ENCODE measurements around the gene PDE4D. TPM values are rescaled to one million over a fixed set of nuclear protein-coding genes. Genes with fewer than 3 reads are reported as not detected.

PDE4D gene
- total RNA-seq, 6 experiments from 2014 or later = 1.6 to 10.3 (median 5.6) TPM

DNA sequence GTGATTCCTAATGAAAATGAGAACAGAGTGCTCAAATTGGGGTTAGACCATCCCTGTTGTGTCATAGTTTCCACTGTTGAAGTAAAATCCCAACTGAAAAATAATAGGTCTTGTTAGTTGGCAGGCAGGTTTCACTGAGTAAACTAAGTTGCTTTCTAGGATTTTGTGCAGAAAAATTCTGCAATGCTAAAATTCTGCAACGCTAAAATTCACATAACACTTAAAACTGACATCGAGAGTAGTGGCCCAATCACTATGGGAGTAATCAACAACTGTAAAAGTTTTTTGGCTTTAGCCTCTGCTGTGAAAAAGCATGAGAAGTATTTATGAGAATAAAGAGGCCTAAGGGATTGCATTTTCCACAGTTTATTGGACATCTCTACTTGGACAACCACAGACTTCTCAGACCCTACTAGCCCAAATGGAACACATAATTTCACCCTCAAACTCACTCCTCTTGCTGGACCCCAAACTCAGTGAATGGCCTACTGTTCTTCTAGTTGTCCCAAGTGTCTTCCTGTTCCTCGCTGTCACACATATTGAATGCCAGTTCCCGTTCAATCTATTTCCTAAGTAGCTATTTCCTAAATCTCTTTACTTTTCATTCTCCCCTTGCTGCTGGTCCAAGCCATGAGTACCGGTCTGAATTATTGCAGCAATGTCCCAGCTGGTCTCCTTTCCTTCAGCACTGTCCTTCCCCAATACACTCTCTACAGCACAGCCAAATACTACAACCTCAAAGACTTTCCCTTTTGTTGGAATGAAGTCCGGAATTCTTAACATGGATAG, 355.4 kb downstream of the PDE4D start:
- DNase-seq (no peak), ATAC-seq (no peak)
- intact Hi-C loops (cut with DNase I) = no loop called here
- H3K27ac ChIP-seq = no peak overlapping the region
- TF ChIP-seq POLR2A (IDR thresholded peaks at IDR 0.05) = no peak
- TF ChIP-seq, protein P1, sequence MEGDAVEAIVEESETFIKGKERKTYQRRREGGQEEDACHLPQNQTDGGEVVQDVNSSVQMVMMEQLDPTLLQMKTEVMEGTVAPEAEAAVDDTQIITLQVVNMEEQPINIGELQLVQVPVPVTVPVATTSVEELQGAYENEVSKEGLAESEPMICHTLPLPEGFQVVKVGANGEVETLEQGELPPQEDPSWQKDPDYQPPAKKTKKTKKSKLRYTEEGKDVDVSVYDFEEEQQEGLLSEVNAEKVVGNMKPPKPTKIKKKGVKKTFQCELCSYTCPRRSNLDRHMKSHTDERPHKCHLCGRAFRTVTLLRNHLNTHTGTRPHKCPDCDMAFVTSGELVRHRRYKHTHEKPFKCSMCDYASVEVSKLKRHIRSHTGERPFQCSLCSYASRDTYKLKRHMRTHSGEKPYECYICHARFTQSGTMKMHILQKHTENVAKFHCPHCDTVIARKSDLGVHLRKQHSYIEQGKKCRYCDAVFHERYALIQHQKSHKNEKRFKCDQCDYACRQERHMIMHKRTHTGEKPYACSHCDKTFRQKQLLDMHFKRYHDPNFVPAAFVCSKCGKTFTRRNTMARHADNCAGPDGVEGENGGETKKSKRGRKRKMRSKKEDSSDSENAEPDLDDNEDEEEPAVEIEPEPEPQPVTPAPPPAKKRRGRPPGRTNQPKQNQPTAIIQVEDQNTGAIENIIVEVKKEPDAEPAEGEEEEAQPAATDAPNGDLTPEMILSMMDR (IDR thresholded peaks at IDR 0.05) = no peak
- no peaks in the 10 kb centered on the region for H3K27me3 ChIP-seq
- no peaks in the 10 kb centered on the region for H3K36me3 ChIP-seq
- H3K9me3 ChIP-seq = no peaks in the 10 kb centered on the region
- 92% methylated on average over 6 of the region's 6 CpGs for WGBS (ENCODE audit: insufficient coverage, low coverage, low lambda C conversion rate, missing lambda C conversion rate)
- peaks cover 0 to 8% (median 4%) of the 10 kb centered on the region in 4 donors for H3K4me1 ChIP-seq
- H3K4me3 ChIP-seq = no peak overlapping the region

DNA sequence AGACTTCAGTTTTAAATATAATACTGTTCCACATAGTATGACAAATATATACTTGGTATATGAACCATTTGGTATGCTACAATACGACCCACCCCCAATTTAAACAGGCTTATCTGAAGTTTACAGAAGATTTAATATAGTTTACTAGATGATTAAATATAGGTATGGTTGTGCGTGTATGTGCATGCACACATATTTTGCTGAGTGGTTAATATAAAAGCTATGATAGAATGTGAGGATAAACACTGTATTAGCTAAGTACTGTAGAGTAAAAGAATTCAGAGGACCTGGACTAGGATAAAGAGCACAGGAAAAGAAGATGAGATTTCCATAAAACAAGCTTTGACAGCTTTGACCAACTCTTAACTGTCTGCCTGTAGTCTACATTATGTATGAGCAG, 356.7 kb downstream of the PDE4D start:
- H3K4me1 ChIP-seq = no peaks in the 10 kb centered on the region
- no peaks in the 10 kb centered on the region for H3K36me3 ChIP-seq
- H3K27me3 ChIP-seq = no peaks in the 10 kb centered on the region
- H3K4me3 ChIP-seq = no peak overlapping the region
- no peak overlapping the region for H3K27ac ChIP-seq
- 81% methylated on average over 2 of the region's 2 CpGs for WGBS (ENCODE audit: insufficient coverage, low coverage, low lambda C conversion rate, missing lambda C conversion rate)
- no peaks in the 10 kb centered on the region for H3K9me3 ChIP-seq
- ATAC-seq (no peak), DNase-seq (no peak)
- TF ChIP-seq POLR2A (IDR thresholded peaks at IDR 0.05) = no peak
- TF ChIP-seq, protein P1 (IDR thresholded peaks at IDR 0.05) = no peak
- intact Hi-C loops (cut with DNase I) = no loop called here

DNA sequence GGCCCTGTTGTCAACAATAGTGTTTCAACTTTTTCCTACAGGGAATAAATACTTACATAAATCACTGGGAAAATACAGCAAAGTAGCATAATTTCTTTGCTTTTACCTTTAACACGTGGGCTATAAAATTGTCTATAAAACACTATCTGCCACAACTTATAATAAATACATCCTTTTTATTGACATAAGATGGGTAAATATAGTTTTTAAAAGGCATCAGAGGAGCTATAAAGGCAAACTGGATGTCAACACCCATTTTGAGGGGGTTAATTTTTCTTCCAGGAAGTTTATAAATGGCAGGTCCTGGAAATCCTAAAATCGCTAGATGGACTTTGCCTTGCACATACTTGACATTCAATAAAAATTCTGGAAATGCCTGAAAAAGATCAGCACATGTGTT, 358.0 kb downstream of the PDE4D start:
- H3K4me1 ChIP-seq = no peaks in the 10 kb centered on the region
- intact Hi-C loops (cut with DNase I) = no loop called here
- no peak for DNase-seq
- no peaks in the 10 kb centered on the region for H3K27me3 ChIP-seq
- no peaks in the 10 kb centered on the region for H3K9me3 ChIP-seq
- no peak for ATAC-seq
- WGBS (ENCODE audit: insufficient coverage, low coverage, low lambda C conversion rate, missing lambda C conversion rate) = 74% methylated on average over 2 of the region's 2 CpGs
- H3K27ac ChIP-seq = no peak overlapping the region
- no peak overlapping the region for H3K4me3 ChIP-seq
- no peaks in the 10 kb centered on the region for H3K36me3 ChIP-seq
- TF ChIP-seq POLR2A (IDR thresholded peaks at IDR 0.05) = no peak
- TF ChIP-seq, protein P1 (IDR thresholded peaks at IDR 0.05) = no peak

DNA sequence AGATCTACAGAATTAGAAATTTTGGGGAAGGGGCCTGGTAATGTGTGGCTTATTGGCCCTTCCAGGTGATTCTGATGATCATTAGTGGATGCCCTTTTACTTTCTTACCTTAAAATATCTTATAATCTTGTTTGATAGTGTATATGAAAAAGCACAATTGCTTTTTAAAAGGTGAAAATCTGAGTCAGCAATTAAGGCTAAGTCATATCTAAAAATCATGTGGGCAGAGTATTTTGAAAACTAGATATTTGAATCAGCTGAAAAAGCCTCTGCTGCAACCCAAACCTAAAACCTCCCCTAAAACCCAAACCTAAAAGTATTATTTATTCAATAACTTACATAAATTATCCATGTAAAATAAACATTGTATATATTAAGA, 359.8 kb downstream of the PDE4D start:
- H3K4me1 ChIP-seq = no peaks in the 10 kb centered on the region
- H3K27ac ChIP-seq = no peak overlapping the region
- no peaks in the 10 kb centered on the region for H3K36me3 ChIP-seq
- H3K4me3 ChIP-seq = no peak overlapping the region
- no peaks in the 10 kb centered on the region for H3K9me3 ChIP-seq
- TF ChIP-seq, protein P1 (IDR thresholded peaks at IDR 0.05) = no peak
- no peak for TF ChIP-seq POLR2A (IDR thresholded peaks at IDR 0.05)
- DNase-seq (no peak), ATAC-seq (no peak)
- intact Hi-C loops (cut with DNase I) = no loop called here
- H3K27me3 ChIP-seq = no peaks in the 10 kb centered on the region

Measured in right lobe of liver (tissue), 6 donors.